Tibial nerve (tissue), 3 donors: ENCODE results near the gene FOXJ3.

ENCODE experiments used
- POLR2A ChIP-seq, 2 donors: fragments of 450-650 bp; IDR thresholded peaks; one replicate each; pipeline ENCODE4 v1.6.1; 2017; ENCODE audit warnings: antibody characterized with exemption in 2 of 2, mild to moderate bottlenecking in 2 of 2, moderate library complexity in 2 of 2
- TF ChIP-seq, protein P1 (sequence below), 5 experiments: fragments of 200-600 bp in 3 of 5; fragments of 450-650 bp in 2 of 5; sonication (generic) in 3 of 5; IDR thresholded peaks; one replicate each; pipeline ENCODE4 v1.5.1; 2016 to 2019; ENCODE audit warnings: antibody characterized with exemption in 5 of 5, mild to moderate bottlenecking in 3 of 5, moderate library complexity in 2 of 5

DNA sequence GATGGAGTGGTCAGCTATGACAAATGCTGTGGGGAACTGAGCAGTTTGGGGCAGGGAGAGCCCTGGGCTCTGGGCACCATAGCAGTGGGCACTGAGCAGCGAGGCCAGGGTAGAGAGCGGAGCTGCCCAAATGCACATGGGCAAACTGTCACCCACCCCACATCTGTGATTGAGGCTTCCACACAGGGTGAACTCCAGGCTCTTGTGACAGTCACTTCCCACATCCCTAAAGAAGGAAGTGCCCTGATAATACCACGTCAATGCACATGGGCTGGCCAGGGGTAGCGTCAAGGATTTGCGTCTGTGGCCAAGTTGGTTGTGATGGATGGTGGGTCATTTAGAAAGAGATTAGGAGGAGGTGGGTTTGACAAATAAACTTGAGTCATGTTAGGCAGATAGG is 184.4 kb downstream of the FOXJ3 start:
- TF ChIP-seq, protein P1, sequence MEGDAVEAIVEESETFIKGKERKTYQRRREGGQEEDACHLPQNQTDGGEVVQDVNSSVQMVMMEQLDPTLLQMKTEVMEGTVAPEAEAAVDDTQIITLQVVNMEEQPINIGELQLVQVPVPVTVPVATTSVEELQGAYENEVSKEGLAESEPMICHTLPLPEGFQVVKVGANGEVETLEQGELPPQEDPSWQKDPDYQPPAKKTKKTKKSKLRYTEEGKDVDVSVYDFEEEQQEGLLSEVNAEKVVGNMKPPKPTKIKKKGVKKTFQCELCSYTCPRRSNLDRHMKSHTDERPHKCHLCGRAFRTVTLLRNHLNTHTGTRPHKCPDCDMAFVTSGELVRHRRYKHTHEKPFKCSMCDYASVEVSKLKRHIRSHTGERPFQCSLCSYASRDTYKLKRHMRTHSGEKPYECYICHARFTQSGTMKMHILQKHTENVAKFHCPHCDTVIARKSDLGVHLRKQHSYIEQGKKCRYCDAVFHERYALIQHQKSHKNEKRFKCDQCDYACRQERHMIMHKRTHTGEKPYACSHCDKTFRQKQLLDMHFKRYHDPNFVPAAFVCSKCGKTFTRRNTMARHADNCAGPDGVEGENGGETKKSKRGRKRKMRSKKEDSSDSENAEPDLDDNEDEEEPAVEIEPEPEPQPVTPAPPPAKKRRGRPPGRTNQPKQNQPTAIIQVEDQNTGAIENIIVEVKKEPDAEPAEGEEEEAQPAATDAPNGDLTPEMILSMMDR (IDR thresholded peaks at IDR 0.05), result no peak
- no peak for TF ChIP-seq POLR2A (IDR thresholded peaks at IDR 0.05)
